ENCODE measurements around the gene SPDYE16.
"Not testable (repeated sequence)": the region's sequence is repeated elsewhere in the genome, so short reads cannot be mapped to it uniquely, and the experiment has no call there.

DNA sequence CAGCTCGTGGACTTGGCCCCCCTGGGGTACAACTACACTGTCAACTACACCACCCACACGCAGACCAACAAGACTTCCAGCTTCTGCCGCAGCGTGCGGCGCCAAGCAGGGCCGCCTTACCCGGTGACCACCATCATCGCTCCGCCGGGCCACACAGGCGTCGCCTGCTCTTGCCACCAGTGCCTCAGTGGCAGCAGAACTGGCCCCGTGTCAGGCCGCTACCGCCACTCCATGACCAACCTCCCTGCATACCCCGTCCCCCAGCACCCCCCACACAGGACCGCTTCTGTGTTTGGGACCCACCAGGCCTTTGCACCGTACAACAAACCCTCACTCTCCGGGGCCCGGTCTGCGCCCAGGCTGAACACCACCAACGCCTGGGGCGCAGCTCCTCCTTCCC, 60.4 kb downstream of the SPDYE16 start:
- TF ChIP-seq, protein P1, sequence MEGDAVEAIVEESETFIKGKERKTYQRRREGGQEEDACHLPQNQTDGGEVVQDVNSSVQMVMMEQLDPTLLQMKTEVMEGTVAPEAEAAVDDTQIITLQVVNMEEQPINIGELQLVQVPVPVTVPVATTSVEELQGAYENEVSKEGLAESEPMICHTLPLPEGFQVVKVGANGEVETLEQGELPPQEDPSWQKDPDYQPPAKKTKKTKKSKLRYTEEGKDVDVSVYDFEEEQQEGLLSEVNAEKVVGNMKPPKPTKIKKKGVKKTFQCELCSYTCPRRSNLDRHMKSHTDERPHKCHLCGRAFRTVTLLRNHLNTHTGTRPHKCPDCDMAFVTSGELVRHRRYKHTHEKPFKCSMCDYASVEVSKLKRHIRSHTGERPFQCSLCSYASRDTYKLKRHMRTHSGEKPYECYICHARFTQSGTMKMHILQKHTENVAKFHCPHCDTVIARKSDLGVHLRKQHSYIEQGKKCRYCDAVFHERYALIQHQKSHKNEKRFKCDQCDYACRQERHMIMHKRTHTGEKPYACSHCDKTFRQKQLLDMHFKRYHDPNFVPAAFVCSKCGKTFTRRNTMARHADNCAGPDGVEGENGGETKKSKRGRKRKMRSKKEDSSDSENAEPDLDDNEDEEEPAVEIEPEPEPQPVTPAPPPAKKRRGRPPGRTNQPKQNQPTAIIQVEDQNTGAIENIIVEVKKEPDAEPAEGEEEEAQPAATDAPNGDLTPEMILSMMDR (IDR thresholded peaks at IDR 0.05) = not testable (repeated sequence)
- TF ChIP-seq EP300 (IDR thresholded peaks at IDR 0.05) = not testable (repeated sequence)
